Measurements from ENCODE around the gene ACVRL1.

DNA sequence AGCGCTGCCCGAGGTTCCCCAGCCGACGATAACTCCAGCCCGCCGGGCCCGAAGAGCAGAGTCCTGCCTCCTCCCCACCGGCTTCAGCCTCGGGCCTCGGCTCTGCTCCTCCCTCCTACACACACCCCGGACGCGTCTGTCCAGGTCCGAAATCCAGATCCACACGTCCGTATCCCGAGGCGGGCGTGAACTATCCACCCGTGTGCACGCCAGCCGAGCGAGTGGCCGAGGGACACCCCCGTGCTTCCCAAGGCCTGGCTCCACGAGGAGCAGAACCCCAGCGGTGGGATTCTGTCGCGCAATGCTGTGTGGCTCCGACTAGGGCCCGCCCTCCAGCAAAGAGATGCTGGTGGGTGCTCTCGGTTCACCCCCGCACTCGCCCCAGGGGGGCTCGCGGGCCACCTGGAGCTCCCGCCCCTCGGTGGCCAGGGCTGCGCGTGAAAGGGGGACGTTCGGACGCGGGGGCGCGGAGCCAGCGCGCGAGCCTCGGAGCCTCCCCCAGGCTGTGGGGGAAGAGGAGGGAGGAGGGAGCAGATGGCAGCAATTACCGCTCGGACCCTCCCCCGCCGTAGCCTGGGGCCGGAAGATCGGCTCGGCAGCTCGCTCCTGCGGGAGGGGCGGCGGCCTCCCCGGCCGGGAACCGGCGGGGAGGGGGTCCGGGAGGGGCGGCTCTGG, 38.3 kb upstream of the ACVRL1 start:
- TF ChIP-seq, protein P1, sequence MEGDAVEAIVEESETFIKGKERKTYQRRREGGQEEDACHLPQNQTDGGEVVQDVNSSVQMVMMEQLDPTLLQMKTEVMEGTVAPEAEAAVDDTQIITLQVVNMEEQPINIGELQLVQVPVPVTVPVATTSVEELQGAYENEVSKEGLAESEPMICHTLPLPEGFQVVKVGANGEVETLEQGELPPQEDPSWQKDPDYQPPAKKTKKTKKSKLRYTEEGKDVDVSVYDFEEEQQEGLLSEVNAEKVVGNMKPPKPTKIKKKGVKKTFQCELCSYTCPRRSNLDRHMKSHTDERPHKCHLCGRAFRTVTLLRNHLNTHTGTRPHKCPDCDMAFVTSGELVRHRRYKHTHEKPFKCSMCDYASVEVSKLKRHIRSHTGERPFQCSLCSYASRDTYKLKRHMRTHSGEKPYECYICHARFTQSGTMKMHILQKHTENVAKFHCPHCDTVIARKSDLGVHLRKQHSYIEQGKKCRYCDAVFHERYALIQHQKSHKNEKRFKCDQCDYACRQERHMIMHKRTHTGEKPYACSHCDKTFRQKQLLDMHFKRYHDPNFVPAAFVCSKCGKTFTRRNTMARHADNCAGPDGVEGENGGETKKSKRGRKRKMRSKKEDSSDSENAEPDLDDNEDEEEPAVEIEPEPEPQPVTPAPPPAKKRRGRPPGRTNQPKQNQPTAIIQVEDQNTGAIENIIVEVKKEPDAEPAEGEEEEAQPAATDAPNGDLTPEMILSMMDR (IDR thresholded peaks at IDR 0.05), result no peak
- no peak for TF ChIP-seq EZH2 (IDR thresholded peaks at IDR 0.05; ENCODE audit: borderline replicate concordance, insufficient read depth, low read depth, low read length, poor library complexity, severe bottlenecking)

Measured in B cell (primary cell).